IMR-90 (cell line): ENCODE measurements around the gene AGAP1. TPM values are rescaled to one million over a fixed set of nuclear protein-coding genes. Genes with fewer than 3 reads are reported as not detected.

ENCODE experiments used
- ATAC-seq: fragments of 200-7000 bp; cut with Tn5 transposase; 2 replicates; pipeline ENCODE4 v1.9.1; 2020; ENCODE audit warnings: low read depth, mild to moderate bottlenecking, moderate library complexity
- BruUV-seq: library from RNA; stranded (reverse); fragments of 400-500 nt; replicated peaks from 2 replicates; lab custom pipeline; 2021; lab: Mats Ljungman, UMichigan
- CTCF ChIA-PET: fragments of 300-600 bp; formaldehyde crosslinking; extraction: SDS; loops from one replicate; lab custom pipeline; 2021; ENCODE audit warnings: antibody characterized with exemption; lab: Yijun Ruan, JAX
- POLR2A ChIA-PET: fragments of 300-600 bp; sonication (Branson Sonifier 250); formaldehyde crosslinking; loops from one replicate; lab custom pipeline; 2022; ENCODE audit warnings: antibody characterized with exemption; ENCODE audit not compliant: unreplicated experiment; lab: Charles Lee
- DNase-seq: peaks from one replicate; pipeline ENCODE4 v3.0.0; 2013
- H2AFZ ChIP-seq: replicated peaks from 2 replicates; pipeline ENCODE3; 2013; ENCODE audit warnings: low read length, mild to moderate bottlenecking; ENCODE audit not compliant: poor library complexity
- H2AK5ac ChIP-seq: 2 replicates; pipeline ENCODE4 v1.6.1; 2013; ENCODE audit warnings: low read depth, low read length, inconsistent platforms
- H2AK9ac ChIP-seq: replicated peaks from 2 replicates; pipeline ENCODE3; 2013; ENCODE audit warnings: mild to moderate bottlenecking, low read depth, low read length, moderate library complexity; ENCODE audit not compliant: poor library complexity
- H2BK120ac ChIP-seq: 2 replicates; pipeline ENCODE4 v1.6.1; 2013; ENCODE audit warnings: low read depth, low read length, inconsistent platforms
- H2BK15ac ChIP-seq: 3 replicates; pipeline ENCODE4 v1.6.1; 2013; ENCODE audit warnings: low read depth, low read length, inconsistent platforms
- H2BK20ac ChIP-seq: 2 replicates; pipeline ENCODE4 v1.6.1; 2013; ENCODE audit warnings: low read depth, mild to moderate bottlenecking, inconsistent platforms, low read length, moderate library complexity
- H2BK5ac ChIP-seq: 2 replicates; pipeline ENCODE4 v1.6.1; 2013; ENCODE audit warnings: mild to moderate bottlenecking, low read depth, low read length, inconsistent platforms; ENCODE audit not compliant: poor library complexity, severe bottlenecking
- H3K14ac ChIP-seq: replicated peaks from 2 replicates; pipeline ENCODE4 v1.6.1; 2013; ENCODE audit warnings: low read depth, low read length, inconsistent platforms
- H3K18ac ChIP-seq: 2 replicates; pipeline ENCODE4 v1.6.1; 2013; ENCODE audit warnings: low read depth, low read length, control low read depth
- H3K23ac ChIP-seq: 2 replicates; pipeline ENCODE4 v1.6.1; 2013; ENCODE audit warnings: low read depth, low read length, inconsistent platforms
- H3K27ac ChIP-seq: 2 replicates; pipeline ENCODE4 v1.5.1; 2013; ENCODE audit warnings: mild to moderate bottlenecking, control low read depth, low read length; ENCODE audit not compliant: insufficient read depth
- H3K27me3 ChIP-seq: 2 replicates; pipeline ENCODE4 v1.6.1; 2013; ENCODE audit warnings: low read length; ENCODE audit not compliant: control insufficient read depth, insufficient read depth
- H3K36me3 ChIP-seq: 2 replicates; pipeline ENCODE4 v1.6.1; 2013; ENCODE audit warnings: low read length, mixed read lengths; ENCODE audit not compliant: control insufficient read depth, insufficient read depth
- H3K4ac ChIP-seq: 2 replicates; pipeline ENCODE4 v1.6.1; 2013; ENCODE audit warnings: low read depth, low read length, inconsistent platforms
- H3K4me1 ChIP-seq: 2 replicates; pipeline ENCODE4 v1.6.1; 2013; ENCODE audit warnings: low read length, mixed read lengths; ENCODE audit not compliant: control insufficient read depth, insufficient read depth
- H3K4me2 ChIP-seq: 2 replicates; pipeline ENCODE4 v1.6.1; 2013; ENCODE audit warnings: low read depth, mild to moderate bottlenecking, control low read depth, low read length, moderate library complexity
- H3K4me3 ChIP-seq: 2 replicates; pipeline ENCODE4 v1.5.1; 2013; ENCODE audit warnings: low read depth, mild to moderate bottlenecking, control low read depth, low read length, moderate library complexity; ENCODE audit not compliant: insufficient read depth
- H3K56ac ChIP-seq: 2 replicates; pipeline ENCODE4 v1.6.1; 2013; ENCODE audit warnings: low read length, inconsistent platforms; ENCODE audit not compliant: insufficient read depth; ENCODE audit errors: extremely low read depth
- H3K79me1 ChIP-seq, 2 experiments: 2 replicates each; pipeline ENCODE4 v1.6.1; 2013; ENCODE audit warnings: low read length in 2 of 2, inconsistent platforms in 1 of 2, low read depth in 1 of 2
- H3K9ac ChIP-seq: 2 replicates; pipeline ENCODE4 v1.6.1; 2013; ENCODE audit warnings: low read depth, low read length, control low read depth
- H3K9me1 ChIP-seq: 2 replicates; pipeline ENCODE4 v1.6.1; 2013; ENCODE audit warnings: low read length, inconsistent platforms; ENCODE audit not compliant: insufficient read depth
- H3K9me3 ChIP-seq: 2 replicates; pipeline ENCODE4 v1.6.1; 2013; ENCODE audit warnings: low read length; ENCODE audit not compliant: control insufficient read depth, insufficient read depth
- H4K20me1 ChIP-seq: 2 replicates; pipeline ENCODE4 v1.6.1; 2013; ENCODE audit warnings: low read length, inconsistent platforms; ENCODE audit not compliant: insufficient read depth
- H4K5ac ChIP-seq: 2 replicates; pipeline ENCODE4 v1.6.1; 2013; ENCODE audit warnings: mild to moderate bottlenecking, low read depth, low read length, control low read depth
- H4K8ac ChIP-seq, 2 experiments: 2 replicates each; pipeline ENCODE4 v1.6.1; 2013; ENCODE audit warnings: low read depth in 2 of 2, low read length in 2 of 2, control low read depth in 1 of 2, inconsistent platforms in 1 of 2
- H4K91ac ChIP-seq: 2 replicates; pipeline ENCODE4 v1.6.1; 2013; ENCODE audit warnings: low read depth, low read length, inconsistent platforms; ENCODE audit not compliant: insufficient read depth
- CEBPB ChIP-seq: IDR thresholded peaks from 2 replicates; pipeline ENCODE4 v1.6.1; 2012; ENCODE audit warnings: low read depth, low read length, improper control_type of control experiment
- CHD1 ChIP-seq: IDR thresholded peaks from 2 replicates; pipeline ENCODE4 v1.6.1; 2012; ENCODE audit warnings: low read depth, low read length, improper control_type of control experiment
- CTCF ChIP-seq: conservative IDR thresholded peaks from 2 replicates; pipeline ENCODE4 v1.5.1; 2012; ENCODE audit warnings: mild to moderate bottlenecking, low read depth, low read length, improper control_type of control experiment
- FOS ChIP-seq: fragments of 150-350 bp; IDR thresholded peaks from 2 replicates; pipeline ENCODE4 v1.6.1; 2016; ENCODE audit warnings: low read depth, low read length
- RAD21 ChIP-seq: IDR thresholded peaks from 2 replicates; pipeline ENCODE4 v1.6.1; 2012; ENCODE audit warnings: low read length, improper control_type of control experiment
- RFX5 ChIP-seq: IDR thresholded peaks from 2 replicates; pipeline ENCODE4 v1.8.0; 2012; ENCODE audit warnings: low read depth, mild to moderate bottlenecking, low read length, moderate library complexity
- WGBS, 2 experiments: methylation state at CpG; one replicate each; pipeline versions ENCODE4 v1.1.5 to v1.1.7; 2013; ENCODE audit warnings: missing lambda C conversion rate in 2 of 2; ENCODE audit not compliant: insufficient read length in 1 of 2; ENCODE audit errors: extremely low coverage in 2 of 2; 5-methylcytosine and 5-hydroxymethylcytosine counted together
- dilution Hi-C: fragments of 300-500 bp; cut with HindIII; formaldehyde crosslinking; loops from one replicate; pipeline ENCODE4 v1.14.3; 2018; ENCODE audit warnings: low sequenced_read_pairs; ENCODE audit not compliant: unreplicated experiment
- in situ Hi-C: fragments of 300-500 bp; cut with MboI; formaldehyde crosslinking; loops from 3 replicates; pipeline ENCODE4 v1.14.3; 2019; ENCODE audit warnings: low sequenced_read_pairs, inconsistent platforms, mixed read lengths
- intact Hi-C: fragments of 100-400 bp; cut with micrococcal nuclease; formaldehyde crosslinking; loops from 2 replicates; pipeline ENCODE4 v1.10.0; 2022
- polyA plus RNA-seq, 3 experiments: library from polyadenylated mRNA; depleted of rRNA; stranded (reverse); fragments of >200 nt; gene quantifications; 2 replicates each; pipeline ENCODE4 v1.2.3, GENCODE V29; 2012; ENCODE audit warnings: low replicate concordance in 1 of 3
- total RNA-seq: library from RNA; depleted of rRNA; stranded (reverse); fragments of >200 nt; gene quantifications from 2 replicates; pipeline ENCODE4 v1.2.3, GENCODE V29; 2012
- TF ChIP-seq, protein P1 (sequence below): fragments of 150-350 bp; IDR thresholded peaks from 2 replicates; pipeline ENCODE4 v1.6.1; 2017; ENCODE audit warnings: mild to moderate bottlenecking, antibody characterized with exemption, low read length, low read depth
- TF ChIP-seq, protein P2 (sequence below): fragments of 150-350 bp; IDR thresholded peaks from 2 replicates; pipeline ENCODE4 v1.6.1; 2016; ENCODE audit warnings: low read depth, mild to moderate bottlenecking, low read length, moderate library complexity, borderline replicate concordance

The AGAP1 gene
- total and polyA plus RNA-seq, 2 of the 4 experiments (the other 2 are of a cell fraction) = 15.1 to 16.4 TPM

GRCh38 chr2:235715601-235716000 is 221.8 kb downstream of the AGAP1 start:
- ChIA-PET CTCF (no interaction called here), POLR2A (no interaction called here)
- no peak overlapping the region for H3K23ac ChIP-seq
- no peak overlapping the region for H2AFZ ChIP-seq
- H2AK5ac ChIP-seq = no peak overlapping the region
- BruUV-seq = no TSS peak
- H3K79me1 ChIP-seq = peaks cover 0 to 11% of the 10 kb centered on the region in 2 experiments; a peak in 1 of 4 replicates
- no peak overlapping the region for H3K56ac ChIP-seq
- peaks cover 14% of the 10 kb centered on the region; the same call in 1 of the 2 replicates for H3K9me1 ChIP-seq
- H2BK120ac ChIP-seq = no peak overlapping the region
- no peak overlapping the region for H2BK20ac ChIP-seq
- H3K4me3 ChIP-seq = no peak overlapping the region
- peaks cover 6% of the 10 kb centered on the region; the same call in 1 of the 2 replicates for H3K36me3 ChIP-seq
- no peak overlapping the region for H2AK9ac ChIP-seq
- no peak overlapping the region for H4K5ac ChIP-seq
- H4K20me1 ChIP-seq = 0 out of 2 replicates have a peak, but pooled peaks cover 10% of the 10 kb centered on the region
- H3K14ac ChIP-seq = no peak overlapping the region
- no peak overlapping the region for H2BK5ac ChIP-seq
- WGBS, 2 experiments = 94% methylated on average over 4 of the region's 10 CpGs; no CpG with 5 or more reads in 1 of the 2 experiments
- intact Hi-C loops = no loop called here
- dilution Hi-C loops = no loop called here
- TF ChIP-seq, protein P1, sequence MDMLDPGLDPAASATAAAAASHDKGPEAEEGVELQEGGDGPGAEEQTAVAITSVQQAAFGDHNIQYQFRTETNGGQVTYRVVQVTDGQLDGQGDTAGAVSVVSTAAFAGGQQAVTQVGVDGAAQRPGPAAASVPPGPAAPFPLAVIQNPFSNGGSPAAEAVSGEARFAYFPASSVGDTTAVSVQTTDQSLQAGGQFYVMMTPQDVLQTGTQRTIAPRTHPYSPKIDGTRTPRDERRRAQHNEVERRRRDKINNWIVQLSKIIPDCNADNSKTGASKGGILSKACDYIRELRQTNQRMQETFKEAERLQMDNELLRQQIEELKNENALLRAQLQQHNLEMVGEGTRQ = no peak
- TF ChIP-seq CHD1 (no peak), RAD21 (no peak), RFX5 (no peak), CTCF (no peak), CEBPB (no peak), FOS (no peak)
- TF ChIP-seq, protein P2, sequence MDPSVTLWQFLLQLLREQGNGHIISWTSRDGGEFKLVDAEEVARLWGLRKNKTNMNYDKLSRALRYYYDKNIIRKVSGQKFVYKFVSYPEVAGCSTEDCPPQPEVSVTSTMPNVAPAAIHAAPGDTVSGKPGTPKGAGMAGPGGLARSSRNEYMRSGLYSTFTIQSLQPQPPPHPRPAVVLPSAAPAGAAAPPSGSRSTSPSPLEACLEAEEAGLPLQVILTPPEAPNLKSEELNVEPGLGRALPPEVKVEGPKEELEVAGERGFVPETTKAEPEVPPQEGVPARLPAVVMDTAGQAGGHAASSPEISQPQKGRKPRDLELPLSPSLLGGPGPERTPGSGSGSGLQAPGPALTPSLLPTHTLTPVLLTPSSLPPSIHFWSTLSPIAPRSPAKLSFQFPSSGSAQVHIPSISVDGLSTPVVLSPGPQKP = no peak
- no peak overlapping the region for H3K4ac ChIP-seq
- H3K27me3 ChIP-seq = no peaks in the 10 kb centered on the region
- H2BK15ac ChIP-seq = no peak overlapping the region
- in situ Hi-C loops = no loop called here
- H3K27ac ChIP-seq = no peak overlapping the region
- no peak overlapping the region for H3K4me2 ChIP-seq
- peaks cover 9% of the 10 kb centered on the region for H3K4me1 ChIP-seq
- H3K9me3 ChIP-seq = no peaks in the 10 kb centered on the region
- H4K91ac ChIP-seq = no peak overlapping the region
- H4K8ac ChIP-seq = no peak overlapping the region
- ATAC-seq (no peak), DNase-seq (no peak)
- no peak overlapping the region for H3K18ac ChIP-seq
- no peak overlapping the region for H3K9ac ChIP-seq
